Fibroblast of lung (primary cell): ENCODE results near the gene HID1. TPM values are rescaled to one million over a fixed set of nuclear protein-coding genes. Genes with fewer than 3 reads are reported as not detected.

Experiments
- DNase-seq, 2 donors: peaks; one replicate each; pipeline versions ENCODE4 v3.0.0 to v3.0.0-alpha.2; 2010; ENCODE audit warnings: low read depth in 2 of 2
- H2AFZ ChIP-seq: 2 replicates; pipeline ENCODE4 v1.5.1; 2012; ENCODE audit warnings: low read length, control low read depth, inconsistent platforms
- H3K27ac ChIP-seq: 2 replicates; pipeline ENCODE4 v1.5.1; 2011; ENCODE audit warnings: low read length, control low read depth; ENCODE audit not compliant: insufficient read depth
- H3K27me3 ChIP-seq: 2 replicates; pipeline ENCODE4 v1.5.1; 2011; ENCODE audit warnings: mild to moderate bottlenecking, low read length; ENCODE audit not compliant: control insufficient read depth, insufficient read depth
- H3K36me3 ChIP-seq: 2 replicates; pipeline ENCODE4 v1.5.1; 2011; ENCODE audit warnings: low read length; ENCODE audit not compliant: control insufficient read depth, insufficient read depth
- H3K4me1 ChIP-seq: 2 replicates; pipeline ENCODE4 v1.5.1; 2011; ENCODE audit warnings: low read length; ENCODE audit not compliant: control insufficient read depth, insufficient read depth; ENCODE audit errors: extremely low read depth
- H3K4me2 ChIP-seq: 2 replicates; pipeline ENCODE4 v1.5.1; 2011; ENCODE audit warnings: low read length, control low read depth; ENCODE audit not compliant: insufficient read depth; ENCODE audit errors: extremely low read depth
- H3K4me3 ChIP-seq, 4 experiments: fragments of 200-600 bp in 1 of 4; sonication (generic) in 1 of 4; replicated peaks in 1 of 4; 2 replicates each; pipeline ENCODE4 v1.5.1; 2011 to 2016; ENCODE audit warnings: low read length in 4 of 4, low read depth in 3 of 4, mild to moderate bottlenecking in 3 of 4, control low read depth in 2 of 4, inconsistent platforms in 1 of 4, mixed read lengths in 1 of 4; ENCODE audit not compliant: insufficient read depth in 1 of 4; ENCODE audit errors: control extremely low read depth in 1 of 4
- H3K79me2 ChIP-seq: 2 replicates; pipeline ENCODE4 v1.5.1; 2012; ENCODE audit warnings: mild to moderate bottlenecking, low read length, inconsistent platforms; ENCODE audit not compliant: control insufficient read depth, insufficient read depth
- H3K9ac ChIP-seq: 2 replicates; pipeline ENCODE4 v1.5.1; 2011; ENCODE audit warnings: mild to moderate bottlenecking, low read length, control low read depth; ENCODE audit not compliant: insufficient read depth
- H3K9me3 ChIP-seq: 2 replicates; pipeline ENCODE4 v1.5.1; 2012; ENCODE audit warnings: low read depth, low read length; ENCODE audit not compliant: control insufficient read depth, insufficient read depth
- H4K20me1 ChIP-seq: 2 replicates; pipeline ENCODE4 v1.5.1; 2011; ENCODE audit warnings: low read length; ENCODE audit not compliant: control insufficient read depth, insufficient read depth; ENCODE audit errors: extremely low read depth
- EZH2 ChIP-seq: IDR thresholded peaks from 2 replicates; pipeline ENCODE4 v1.5.1; 2012; ENCODE audit warnings: low read length, control low read depth, mild to moderate bottlenecking; ENCODE audit errors: missing control alignments
- polyA plus RNA-seq, 2 donors: library from polyadenylated mRNA; depleted of rRNA in 1 of 2; stranded (reverse) in 1 of 2; unstranded in 1 of 2; fragments of >200 nt; gene quantifications; 2 replicates each; pipeline ENCODE4 v1.2.1, GENCODE V29; 2011 to 2012; ENCODE audit warnings: missing spikeins in 1 of 2
- total RNA-seq: library from RNA; depleted of rRNA; stranded (reverse); fragments of >200 nt; gene quantifications from 2 replicates; pipeline ENCODE4 v1.2.1, GENCODE V29; 2014
- TF ChIP-seq, protein P1 (sequence below), 2 donors: IDR thresholded peaks in 1 of 2; conservative IDR thresholded peaks in 1 of 2; 1 replicate in 1 of 2; 2 replicates in 1 of 2; pipeline ENCODE4 v1.5.1; 2011 to 2012; ENCODE audit warnings: low read length in 2 of 2, control low read depth in 1 of 2, inconsistent platforms in 1 of 2, low read depth in 1 of 2, mild to moderate bottlenecking in 1 of 2

HID1 gene
- total and polyA plus RNA-seq, 2 donors (not counting 1 experiment from before 2014, with no cell fraction given): 0.17 to 0.23 TPM

DNA sequence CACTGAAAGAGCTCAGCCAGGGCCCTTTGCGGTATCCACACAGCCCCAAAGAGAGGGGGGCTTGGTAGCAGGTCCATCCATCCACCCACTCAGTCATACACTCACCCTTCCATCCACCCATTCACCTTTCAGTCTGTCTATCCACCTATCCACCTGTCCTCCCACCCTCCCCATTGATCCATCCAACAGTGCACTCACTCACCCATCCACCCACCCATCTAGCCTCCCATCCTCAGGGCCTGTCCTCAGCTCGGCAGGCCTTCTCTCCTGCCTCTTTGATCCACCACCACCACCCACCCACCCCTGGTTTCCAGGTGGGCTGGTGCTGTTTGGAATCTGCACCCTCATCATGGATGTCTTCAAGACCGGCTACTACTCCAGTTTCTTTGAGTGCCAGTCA lies 47.3 kb downstream of the HID1 start:
- H3K79me2 ChIP-seq: no peaks in the 10 kb centered on the region
- H3K27ac ChIP-seq: no peak overlapping the region
- no peaks in the 10 kb centered on the region for H3K36me3 ChIP-seq
- no peak for DNase-seq
- H2AFZ ChIP-seq: no peak overlapping the region
- no peak for TF ChIP-seq EZH2
- TF ChIP-seq, protein P1, sequence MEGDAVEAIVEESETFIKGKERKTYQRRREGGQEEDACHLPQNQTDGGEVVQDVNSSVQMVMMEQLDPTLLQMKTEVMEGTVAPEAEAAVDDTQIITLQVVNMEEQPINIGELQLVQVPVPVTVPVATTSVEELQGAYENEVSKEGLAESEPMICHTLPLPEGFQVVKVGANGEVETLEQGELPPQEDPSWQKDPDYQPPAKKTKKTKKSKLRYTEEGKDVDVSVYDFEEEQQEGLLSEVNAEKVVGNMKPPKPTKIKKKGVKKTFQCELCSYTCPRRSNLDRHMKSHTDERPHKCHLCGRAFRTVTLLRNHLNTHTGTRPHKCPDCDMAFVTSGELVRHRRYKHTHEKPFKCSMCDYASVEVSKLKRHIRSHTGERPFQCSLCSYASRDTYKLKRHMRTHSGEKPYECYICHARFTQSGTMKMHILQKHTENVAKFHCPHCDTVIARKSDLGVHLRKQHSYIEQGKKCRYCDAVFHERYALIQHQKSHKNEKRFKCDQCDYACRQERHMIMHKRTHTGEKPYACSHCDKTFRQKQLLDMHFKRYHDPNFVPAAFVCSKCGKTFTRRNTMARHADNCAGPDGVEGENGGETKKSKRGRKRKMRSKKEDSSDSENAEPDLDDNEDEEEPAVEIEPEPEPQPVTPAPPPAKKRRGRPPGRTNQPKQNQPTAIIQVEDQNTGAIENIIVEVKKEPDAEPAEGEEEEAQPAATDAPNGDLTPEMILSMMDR (conservative IDR thresholded peaks at IDR 0.05 in 1 of 2, IDR thresholded peaks at IDR 0.05 in 1 of 2; ENCODE audit: low read depth in 1 of 2, low read length in 2 of 2): no peak
- no peak overlapping the region for H3K4me3 ChIP-seq
- H4K20me1 ChIP-seq: no peaks in the 10 kb centered on the region
- no peaks in the 10 kb centered on the region for H3K4me1 ChIP-seq
- H3K4me2 ChIP-seq: no peak overlapping the region
- H3K27me3 ChIP-seq: peaks cover 55% of the 10 kb centered on the region
- no peaks in the 10 kb centered on the region for H3K9me3 ChIP-seq
- no peak overlapping the region for H3K9ac ChIP-seq

DNA sequence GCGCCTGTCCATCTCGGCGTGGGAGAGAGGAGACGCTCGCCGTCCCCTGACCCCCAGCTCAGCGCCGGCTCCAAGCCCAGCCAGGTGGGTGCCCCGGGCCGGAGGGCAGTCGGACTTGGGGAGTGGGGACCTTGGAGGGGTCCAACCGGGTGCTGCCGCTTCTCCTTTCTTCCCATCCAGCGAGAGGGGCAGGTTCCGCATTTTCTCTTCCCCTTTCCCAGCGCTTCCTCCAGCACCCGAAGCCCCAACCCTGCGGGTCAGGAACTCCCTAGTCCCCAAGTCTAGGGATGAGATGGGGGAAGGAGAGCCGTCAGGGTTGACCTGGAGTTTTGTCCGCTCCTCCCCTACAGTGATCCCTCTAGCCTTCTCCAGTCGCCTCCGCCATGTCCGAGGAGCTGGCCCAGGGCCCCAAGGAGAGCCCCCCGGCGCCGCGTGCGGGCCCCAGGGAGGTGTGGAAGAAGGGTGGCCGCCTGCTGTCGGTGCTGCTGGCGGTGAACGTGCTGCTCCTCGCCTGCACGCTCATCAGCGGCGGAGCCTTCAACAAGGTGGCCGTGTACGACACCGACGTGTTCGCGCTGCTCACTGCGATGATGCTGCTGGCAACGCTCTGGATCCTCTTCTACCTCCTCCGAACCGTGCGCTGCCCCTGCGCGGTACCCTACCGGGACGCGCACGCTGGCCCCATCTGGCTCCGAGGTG lies 48.2 kb downstream of the HID1 start, which contains the start of gene OTOP2:
Gene OTOP2 (plus strand): TSS at position 24 of the 699 bp plus-strand sequence. CDS start 360 bp downstream, at position 384.
- Histone ChIP-seq H3K79me2 (no peaks in the 10 kb centered on the region), H3K36me3 (no peaks in the 10 kb centered on the region), H3K4me3 (no peak within 1 kb of the TSS), H2AFZ (no peak within 1 kb of the TSS), H3K9me3 (no peaks in the 10 kb centered on the region), H3K4me1 (no peaks in the 10 kb centered on the region), H3K9ac (no peak within 1 kb of the TSS), H3K4me2 (no peak within 1 kb of the TSS), H4K20me1 (no peaks in the 10 kb centered on the region), H3K27ac (no peak within 1 kb of the TSS), H3K27me3 (peaks cover 56% of the 10 kb centered on the region)
- peak; percentile 96 for TF ChIP-seq EZH2
- TF ChIP-seq, protein P1 (conservative IDR thresholded peaks at IDR 0.05 in 1 of 2, IDR thresholded peaks at IDR 0.05 in 1 of 2; ENCODE audit: low read depth in 1 of 2, low read length in 2 of 2): no peak
- DNase-seq: no peak

DNA sequence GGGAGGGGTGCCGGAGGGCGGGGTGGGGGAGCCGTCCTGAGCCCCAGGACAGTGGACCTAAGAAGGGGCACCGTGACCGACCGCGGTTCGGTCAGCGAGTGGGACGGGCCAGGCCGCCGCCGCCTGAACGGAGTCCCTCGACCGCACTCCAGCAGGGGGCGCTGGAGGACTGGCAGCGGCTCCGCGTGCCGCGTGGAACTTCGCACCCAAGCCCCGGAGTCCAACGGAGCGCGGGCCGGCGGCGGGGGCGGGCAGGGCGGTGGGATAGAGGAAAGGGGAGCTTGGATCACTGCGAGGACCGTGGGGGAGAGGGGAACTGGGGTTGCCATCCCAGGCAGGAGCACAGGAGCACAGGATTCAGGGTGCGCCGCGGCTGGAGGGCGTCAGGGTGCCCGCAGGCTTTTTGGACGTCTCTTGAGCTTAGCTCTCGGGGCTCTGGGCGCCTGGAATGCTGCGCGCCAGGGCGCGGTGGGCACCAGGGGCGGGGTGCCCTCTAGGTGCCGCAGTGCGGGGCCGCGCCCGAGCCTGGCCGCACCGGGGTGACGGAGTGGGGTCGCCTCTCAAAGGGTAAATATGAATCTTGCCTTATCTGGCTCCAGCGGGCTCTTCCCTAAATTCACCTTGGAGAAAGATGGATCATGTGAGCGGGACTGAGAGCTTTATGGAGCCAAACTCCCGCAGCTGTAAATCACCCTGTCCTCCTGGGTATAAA lies 48.9 kb downstream of the HID1 start:
- Histone ChIP-seq H2AFZ (no peak overlapping the region), H3K79me2 (no peaks in the 10 kb centered on the region), H3K4me3 (no peak overlapping the region), H3K9me3 (no peaks in the 10 kb centered on the region), H3K4me2 (no peak overlapping the region), H4K20me1 (no peaks in the 10 kb centered on the region), H3K27ac (no peak overlapping the region), H3K9ac (no peak overlapping the region), H3K36me3 (no peaks in the 10 kb centered on the region), H3K27me3 (peaks cover 52% of the 10 kb centered on the region), H3K4me1 (no peaks in the 10 kb centered on the region)
- TF ChIP-seq, protein P1 (conservative IDR thresholded peaks at IDR 0.05 in 1 of 2, IDR thresholded peaks at IDR 0.05 in 1 of 2; ENCODE audit: low read depth in 1 of 2, low read length in 2 of 2): peak; percentile 44 to 46
- no peak for TF ChIP-seq EZH2
- DNase-seq: peak; percentile 16 to 28
